ENCODE results near the gene RAC3. TPM values are rescaled to one million over a fixed set of nuclear protein-coding genes. Genes with fewer than 3 reads are reported as not detected.

Gene RAC3
- total RNA-seq, 4 donors from 2014 or later: 4.9 to 10.4 (median 7.0) TPM

DNA sequence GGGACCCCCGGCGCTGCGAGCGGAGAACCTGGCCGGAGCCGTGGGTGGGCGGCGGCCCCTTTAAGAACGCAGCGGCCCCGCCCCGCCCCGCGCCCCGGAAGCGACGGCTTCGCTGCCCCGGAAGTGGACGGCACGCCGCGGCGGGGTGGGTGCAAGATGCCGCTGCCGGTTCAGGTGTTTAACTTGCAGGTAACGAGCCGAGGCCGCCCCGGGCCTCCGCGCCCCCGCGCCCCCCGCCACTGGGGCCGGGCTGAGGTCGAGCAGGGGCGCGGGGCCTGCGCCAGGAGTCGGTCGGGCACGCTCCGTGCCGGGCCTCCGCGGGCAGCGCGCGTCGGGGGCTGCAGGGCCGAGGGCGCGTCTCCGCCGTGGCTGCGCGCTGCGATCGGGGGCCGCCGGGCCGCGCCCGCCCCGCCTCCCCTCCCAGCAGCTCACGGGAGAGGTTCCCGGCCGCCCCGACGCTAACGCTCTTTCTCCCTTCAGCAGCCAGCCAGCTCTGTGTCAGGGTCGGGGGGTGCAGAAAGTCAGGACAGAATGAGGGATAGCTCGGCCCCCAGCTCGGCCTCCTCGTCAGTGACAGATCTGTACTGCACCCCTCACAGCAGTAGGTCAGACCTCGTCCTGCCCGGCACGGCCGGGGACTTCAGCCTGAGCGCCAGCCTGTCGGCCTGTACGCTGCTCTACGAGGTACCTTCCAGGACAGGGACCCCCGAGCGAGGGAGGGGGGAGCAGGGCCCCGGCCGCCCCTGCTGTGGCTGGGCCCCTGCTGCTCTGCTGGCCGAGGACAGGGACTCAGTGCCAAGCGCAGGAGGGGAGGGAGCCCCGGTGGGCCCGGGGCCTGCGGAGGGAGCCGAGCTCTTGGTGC lies 20.5 kb downstream of the RAC3 start, which contains the start of the genes GPS1 and RFNG:
Gene GPS1 (plus strand): TSS at position 123 of the 862 bp plus-strand sequence. CDS start 34 bp downstream, at position 157.
Gene RFNG (minus strand): TSS at position 36 of the 862 bp plus-strand sequence. CDS start 45 bp downstream, outside the sequence.
- H3K27me3 ChIP-seq: no peaks in the 10 kb centered on the region
- peaks cover 28 to 51% (median 36%) of the 10 kb centered on the region in 3 donors for H3K4me1 ChIP-seq
- H3K4me3 ChIP-seq: peak within 1 kb of the TSS; percentile 72 to 83 (median 80)
- peak in 2 of 4 donors; percentile 22 to 27 for TF ChIP-seq POLR2A (IDR thresholded peaks at IDR 0.05)
- TF ChIP-seq CTCF (IDR thresholded peaks at IDR 0.05): no peak
- H3K36me3 ChIP-seq: peaks cover 26 to 74% (median 33%) of the 10 kb centered on the region in 3 donors
- no CpG with 5 or more reads among the region's 94 CpGs for WGBS, 2 donors
- intact Hi-C loops (cut with DNase I): no loop called here
- H3K27ac ChIP-seq: peak within 1 kb of the TSS; percentile 77 to 88 (median 86)
- H3K9me3 ChIP-seq: no peaks in the 10 kb centered on the region
- no peak for DNase-seq

DNA sequence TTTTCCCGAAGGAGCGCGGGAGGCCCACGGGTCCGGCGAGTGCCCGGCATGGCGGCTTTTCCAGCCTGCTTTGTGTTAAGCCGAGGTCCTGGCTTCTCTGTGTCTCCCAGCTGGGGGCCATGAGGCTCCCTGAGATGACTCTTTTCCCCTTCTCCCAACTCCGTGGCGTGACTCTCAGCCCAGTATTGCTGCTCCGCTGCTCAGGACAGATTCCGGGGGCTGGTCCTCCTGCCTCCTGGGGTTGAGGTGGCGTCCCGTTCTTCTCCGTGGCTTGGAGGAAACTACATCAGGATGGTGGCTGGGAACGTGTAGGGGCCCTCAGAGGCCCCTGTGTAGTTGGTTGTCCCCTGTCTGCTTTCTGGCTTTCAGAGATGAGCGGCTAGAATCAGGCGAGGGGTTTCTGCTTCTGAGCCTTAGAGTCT lies 21.2 kb downstream of the RAC3 start:
- Histone ChIP-seq H3K27me3 (no peaks in the 10 kb centered on the region), H3K27ac (peak overlapping the region in 3 of 4 donors; percentile 70 to 88 (median 86)), H3K4me3 (peak overlapping the region; percentile 72 to 83 (median 80)), H3K4me1 (peaks cover 28 to 51% (median 36%) of the 10 kb centered on the region in 3 donors), H3K36me3 (peaks cover 32 to 74% (median 34%) of the 10 kb centered on the region in 3 donors), H3K9me3 (no peaks in the 10 kb centered on the region)
- intact Hi-C loops (cut with DNase I): no loop called here
- WGBS, 2 donors: 27 to 32% methylated on average over 3 of the region's 19 CpGs
- no peak for DNase-seq
- TF ChIP-seq CTCF (IDR thresholded peaks at IDR 0.05) (no peak), POLR2A (IDR thresholded peaks at IDR 0.05) (no peak)

- H3K27ac ChIP-seq: peak overlapping the region in 1 of 4 donors; percentile 70
- WGBS, 2 donors: 79 to 94% methylated on average over 6 to 12 of the region's 19 CpGs
- H3K27me3 ChIP-seq: no peaks in the 10 kb centered on the region
- peaks cover 34 to 74% (median 36%) of the 10 kb centered on the region in 3 donors for H3K36me3 ChIP-seq
- H3K9me3 ChIP-seq: no peaks in the 10 kb centered on the region
- H3K4me1 ChIP-seq: peaks cover 28 to 51% (median 36%) of the 10 kb centered on the region in 3 donors
- intact Hi-C loops (cut with DNase I): no loop called here
- no peak for DNase-seq
- no peak for TF ChIP-seq POLR2A (IDR thresholded peaks at IDR 0.05)
- TF ChIP-seq CTCF (IDR thresholded peaks at IDR 0.05): no peak
- peak overlapping the region; percentile 72 to 83 (median 80) for H3K4me3 ChIP-seq
Measured at GRCh38 chr17:82053130-82053529, 21.7 kb downstream of the RAC3 start.

- WGBS, 2 donors: 95 to 96% methylated on average over 8 to 12 of the region's 28 CpGs
- Histone ChIP-seq H3K27ac (no peak overlapping the region), H3K36me3 (peaks cover 37 to 74% (median 40%) of the 10 kb centered on the region in 3 donors), H3K9me3 (no peaks in the 10 kb centered on the region), H3K4me1 (peaks cover 28 to 51% (median 36%) of the 10 kb centered on the region in 3 donors), H3K4me3 (peak overlapping the region in 1 of 4 donors; percentile 83), H3K27me3 (no peaks in the 10 kb centered on the region)
- no peak for DNase-seq
- intact Hi-C loops (cut with DNase I): no loop called here
- TF ChIP-seq CTCF (IDR thresholded peaks at IDR 0.05): no peak
- no peak for TF ChIP-seq POLR2A (IDR thresholded peaks at IDR 0.05)
Measured at GRCh38 chr17:82053556-82054263, 22.2 kb downstream of the RAC3 start.

Data from esophagus squamous epithelium (tissue), 5 donors.